CD4-positive, alpha-beta T cell treated with Interleukin-17A for 4 hours (primary cell): ENCODE measurements around the gene ADAMTS20.
"Not testable (repeated sequence)": the region's sequence is repeated elsewhere in the genome, so short reads cannot be mapped to it uniquely, and the experiment has no call there.

ENCODE experiments used
- DNase-seq: peaks from one replicate; pipeline ENCODE4 v3.0.0-alpha.2; 2020; ENCODE audit warnings: mixed read lengths

The ADAMTS20 gene

GRCh38 chr12:43462741-43463140 is 89.3 kb downstream of the ADAMTS20 start:
- DNase-seq = no peak

GRCh38 chr12:43462080-43462479 is 89.9 kb downstream of the ADAMTS20 start:
- no peak for DNase-seq

DNA sequence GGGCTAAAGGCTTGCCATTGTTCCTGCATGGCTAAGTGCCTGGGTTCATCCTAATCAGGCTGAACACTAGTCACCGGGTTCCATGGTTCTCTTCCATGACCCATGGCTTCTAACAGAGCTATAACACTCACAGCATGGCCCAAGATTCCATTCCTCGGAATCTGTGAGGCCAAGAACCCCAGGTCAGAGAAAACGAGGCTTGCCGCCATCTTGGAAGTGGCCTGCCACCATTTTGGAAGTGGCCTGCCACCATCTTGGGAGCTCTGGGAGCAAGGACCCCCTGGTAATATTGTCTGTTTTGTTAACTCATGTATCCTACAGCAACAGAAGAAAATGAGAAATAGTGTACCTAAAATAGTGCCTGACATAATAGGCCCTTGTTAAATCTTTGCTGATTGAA is 92.7 kb downstream of the ADAMTS20 start:
- DNase-seq = no peak

- DNase-seq = no peak
Observed at GRCh38 chr12:43453761-43454160, 98.2 kb downstream of the ADAMTS20 start.

- DNase-seq = peak; percentile 51
Observed at GRCh38 chr12:43444940-43445564, 107.0 kb downstream of the ADAMTS20 start.

DNA sequence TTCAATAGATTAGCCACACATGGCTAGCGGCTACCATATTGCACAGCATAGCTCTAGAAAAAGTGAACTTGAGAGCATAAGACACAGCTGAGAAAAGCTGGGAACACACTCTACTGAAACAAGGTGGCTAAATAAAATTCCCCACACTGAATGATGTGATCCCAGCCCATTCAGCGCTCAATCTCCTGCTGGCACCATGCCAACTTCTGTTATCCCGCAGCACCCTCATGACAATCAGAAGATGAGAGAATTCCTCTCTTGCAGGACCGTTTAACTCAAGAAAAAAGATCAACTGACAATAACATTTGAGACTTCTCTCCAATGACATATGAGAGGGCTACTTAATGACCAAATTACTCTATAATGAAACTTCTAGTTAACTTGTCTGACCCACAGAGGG is 115.4 kb downstream of the ADAMTS20 start:
- DNase-seq = no peak

DNA sequence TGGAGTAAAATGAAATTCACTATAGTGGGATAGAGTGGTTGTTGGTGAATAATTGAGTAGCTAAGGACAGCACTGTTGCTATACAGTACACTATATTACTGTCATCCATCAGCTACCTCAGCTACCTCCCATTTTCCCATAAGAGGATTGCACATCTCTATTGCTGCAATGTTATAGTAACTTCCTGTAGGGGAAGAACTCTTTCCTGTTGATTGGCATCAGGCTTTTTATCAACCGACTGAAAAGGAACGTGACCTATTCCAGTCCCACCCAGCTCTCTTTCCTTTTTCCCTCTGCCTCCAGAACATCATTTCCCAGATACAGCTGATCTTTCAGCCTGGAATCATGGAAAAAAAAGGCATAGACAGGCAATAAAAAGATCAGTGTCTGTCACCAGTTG is 117.4 kb downstream of the ADAMTS20 start:
- DNase-seq = no peak

GRCh38 chr12:43428088-43428600 is 123.9 kb downstream of the ADAMTS20 start:
- no peak for DNase-seq

DNA sequence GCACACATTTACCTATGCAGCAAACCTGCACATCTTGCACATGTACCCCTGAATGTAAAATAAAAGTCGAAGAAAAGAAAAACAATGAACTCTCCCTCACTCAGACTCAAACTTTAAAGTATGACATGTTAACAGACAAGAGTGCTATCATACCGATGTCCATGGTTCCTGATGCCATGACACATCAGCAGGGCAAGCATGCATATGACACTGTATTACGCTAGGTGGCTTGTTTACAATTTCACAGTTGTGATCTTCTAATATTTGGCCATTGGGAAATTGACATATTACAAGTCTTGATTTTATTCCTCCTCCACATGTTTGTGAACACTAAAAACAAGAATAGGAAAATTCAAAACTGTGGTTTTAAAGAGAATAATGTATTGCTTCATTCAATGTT is 126.6 kb downstream of the ADAMTS20 start:
- no peak for DNase-seq

GRCh38 chr12:43416981-43417380 is 135.0 kb downstream of the ADAMTS20 start:
- no peak for DNase-seq

GRCh38 chr12:43407816-43408645 is 144.0 kb downstream of the ADAMTS20 start:
- no peak for DNase-seq

DNA sequence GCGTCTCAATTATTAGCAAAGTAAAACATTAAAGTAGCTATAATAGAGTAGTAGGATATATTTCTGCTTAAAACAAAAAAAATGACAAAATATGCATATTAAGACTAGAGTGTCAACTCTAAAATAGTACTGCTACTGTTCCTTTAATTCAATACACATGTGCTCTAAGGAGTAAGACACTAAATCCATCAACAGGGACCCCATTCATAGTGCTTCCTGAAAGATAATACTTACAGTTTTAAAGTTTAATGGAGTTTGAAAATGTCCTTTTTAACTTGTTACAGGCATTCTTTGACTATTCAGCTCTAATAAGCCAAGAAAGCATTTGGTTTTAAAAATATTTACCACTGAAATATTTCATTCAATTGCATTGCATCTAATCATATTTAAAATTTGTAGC is 145.2 kb downstream of the ADAMTS20 start:
- no peak for DNase-seq

DNA sequence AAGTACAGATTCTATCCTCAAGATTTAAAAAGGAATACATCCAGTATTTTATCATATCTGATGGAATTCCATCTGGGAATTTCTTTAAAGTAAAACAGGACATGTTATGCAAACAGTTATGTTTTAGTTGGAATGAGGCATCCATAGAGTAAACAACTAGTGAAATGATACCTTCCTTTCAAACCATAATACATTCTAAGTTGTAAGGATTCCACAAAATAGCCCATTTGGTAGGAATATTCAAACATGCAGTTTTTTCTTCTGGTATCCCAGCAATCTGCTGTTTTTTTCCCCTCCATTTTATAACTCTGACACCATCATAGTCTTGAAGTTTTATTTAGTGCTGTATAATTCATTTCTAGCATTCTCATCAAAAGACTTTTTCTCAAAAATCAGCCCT is 149.6 kb downstream of the ADAMTS20 start:
- DNase-seq = no peak

GRCh38 chr12:43401096-43401495 is 150.9 kb downstream of the ADAMTS20 start:
- DNase-seq = no peak

GRCh38 chr12:43396671-43397070 is 155.3 kb downstream of the ADAMTS20 start:
- DNase-seq = no peak

- no peak for DNase-seq
Observed at GRCh38 chr12:43392116-43392515, 159.9 kb downstream of the ADAMTS20 start.

GRCh38 chr12:43381879-43382278 is 170.1 kb downstream of the ADAMTS20 start:
- no peak for DNase-seq

GRCh38 chr12:43378448-43378847 is 173.6 kb downstream of the ADAMTS20 start:
- no peak for DNase-seq

DNA sequence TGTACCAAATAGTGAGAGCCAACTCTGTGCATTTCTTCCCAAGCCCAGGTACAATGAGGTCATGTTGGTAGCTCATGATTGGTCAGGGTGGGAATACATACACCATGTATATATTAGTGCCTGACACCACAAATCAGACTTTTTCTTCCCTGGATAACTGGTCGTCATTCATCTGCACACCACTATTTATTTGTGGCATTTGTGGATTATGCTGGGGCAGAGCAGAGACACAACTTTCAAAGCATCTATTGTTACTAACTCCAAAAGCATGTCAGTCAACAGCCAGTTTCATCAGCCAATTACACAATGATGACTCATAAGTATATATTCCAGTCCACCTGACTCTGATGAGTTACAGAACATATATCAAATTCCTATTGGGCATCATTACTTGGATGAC is 181.7 kb downstream of the ADAMTS20 start:
- DNase-seq = no peak

DNA sequence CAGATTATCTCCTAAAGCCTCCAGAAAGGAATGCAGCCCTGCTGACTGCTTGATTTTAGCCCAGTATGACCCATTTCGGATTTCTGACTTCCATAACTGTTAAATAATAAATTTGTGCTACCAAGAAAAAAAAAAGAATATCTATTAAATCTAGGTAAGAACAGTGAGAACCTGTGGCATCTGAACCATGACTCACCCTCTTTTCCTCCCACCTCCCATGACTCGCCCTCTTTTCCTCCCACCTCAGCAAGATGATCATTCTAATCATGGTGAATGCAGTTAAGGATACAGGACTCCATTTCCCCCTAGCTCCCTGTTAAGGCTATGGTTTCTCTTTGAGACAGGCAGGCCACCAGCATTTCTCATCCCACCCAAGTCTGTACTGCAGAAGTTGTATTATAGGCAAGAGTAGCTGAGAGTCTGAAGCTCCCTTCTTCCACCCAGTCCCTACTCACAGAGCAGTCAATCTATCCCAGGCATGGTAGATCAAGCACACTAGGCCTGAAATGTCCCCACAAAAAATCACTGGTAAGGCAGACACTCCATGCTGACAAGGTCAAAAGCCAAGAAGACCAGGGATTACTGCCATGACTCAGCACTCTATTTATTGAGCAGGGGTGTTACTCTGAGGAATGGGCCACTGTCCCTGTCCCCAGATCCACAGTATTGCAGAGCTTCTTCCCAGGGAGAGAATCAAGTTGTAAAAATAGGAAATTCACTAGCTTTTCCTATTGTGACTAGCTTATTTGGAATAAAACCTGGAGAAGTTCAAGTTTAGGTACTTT is 188.9 kb downstream of the ADAMTS20 start:
- no peak for DNase-seq

GRCh38 chr12:43361031-43361710 is 190.8 kb downstream of the ADAMTS20 start:
- no peak for DNase-seq

DNA sequence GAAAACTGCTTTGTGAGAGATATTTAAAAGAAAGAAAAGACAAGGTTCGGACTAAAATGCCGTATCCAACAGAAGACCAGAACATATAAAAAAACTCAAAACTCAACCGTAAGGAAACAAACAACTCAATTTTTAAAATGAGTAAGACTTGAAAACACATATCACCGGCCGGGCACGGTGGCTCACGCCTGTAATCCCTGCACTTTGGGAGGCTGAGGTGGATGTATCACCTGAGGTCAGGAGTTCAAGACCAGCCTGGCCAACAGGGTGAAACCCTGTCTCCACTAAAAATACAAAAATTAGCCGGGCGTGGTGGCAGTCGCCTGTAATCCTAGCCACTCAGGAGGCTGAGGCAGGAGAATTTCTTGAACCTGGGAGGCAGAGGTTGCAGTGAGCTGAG is 192.0 kb downstream of the ADAMTS20 start:
- DNase-seq = not testable (repeated sequence)

DNA sequence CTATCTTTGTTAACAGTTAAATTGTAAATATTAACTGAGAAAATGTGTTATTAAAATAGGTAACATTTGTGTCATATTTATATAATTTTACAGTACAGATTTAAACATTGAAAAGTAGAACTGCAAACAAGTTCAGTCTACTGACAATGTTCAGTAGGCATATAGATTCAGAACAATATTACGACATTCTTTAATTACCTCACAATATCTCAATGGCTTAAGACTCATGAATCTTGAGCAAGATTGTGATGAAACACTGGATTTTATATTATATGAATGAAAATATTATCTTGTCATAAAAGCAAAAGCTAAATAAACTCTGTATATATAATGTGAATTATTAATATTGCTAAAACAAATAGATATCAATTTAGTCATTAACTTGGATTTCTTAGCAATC is 194.9 kb downstream of the ADAMTS20 start:
- DNase-seq = no peak
